Measurements from ENCODE around the gene RAB8B.

GRCh38 chr15:63172851-63173451 is 16.5 kb upstream of the RAB8B start:
- TF ChIP-seq CTCF (IDR thresholded peaks at IDR 0.05) = no peak
- TF ChIP-seq POLR2AphosphoS5 (IDR thresholded peaks at IDR 0.05) = no peak
- no peak for TF ChIP-seq POLR2A (IDR thresholded peaks at IDR 0.05)
- TF ChIP-seq EP300 (IDR thresholded peaks at IDR 0.05) = no peak
